Astrocyte of the cerebellum (primary cell): ENCODE data around the gene SMG5.
"Not testable (repeated sequence)": the region's sequence is repeated elsewhere in the genome, so short reads cannot be mapped to it uniquely, and the experiment has no call there.

Source experiments
- DNase-seq: peaks from one replicate; pipeline ENCODE4 v3.0.0-alpha.2; 2011; ENCODE audit warnings: low read depth
- H3K4me3 ChIP-seq: 2 replicates; pipeline ENCODE4 v1.5.1; 2011; ENCODE audit warnings: mild to moderate bottlenecking, low read depth, low read length, moderate library complexity
- CTCF ChIP-seq: IDR thresholded peaks from 2 replicates; pipeline ENCODE4 v1.5.1; 2012; ENCODE audit warnings: low read length, low read depth, moderate library complexity, mild to moderate bottlenecking; ENCODE audit errors: missing control alignments
- in situ Hi-C: cut with HindIII; loops from 2 replicates; pipeline ENCODE4 v1.10.0; 2017; ENCODE audit warnings: low sequenced_read_pairs

SMG5 gene

GRCh38 chr1:156282479-156283222, at the start of gene SMG5:
SMG5 (minus strand) TSS chr1:156282825; CDS start chr1:156282680, 145 bp downstream.
- no peak for TF ChIP-seq CTCF
- in situ Hi-C loops, result loop anchor here (5.0 kb wide), 1 partner anchor 145 kb away; no protein-coding TSS in a partner anchor
- H3K4me3 ChIP-seq, result peak within 1 kb of the TSS; percentile 64
- peak; percentile 98 for DNase-seq

- in situ Hi-C loops, DNase-seq, H3K4me3 ChIP-seq: not testable (repeated sequence)
Observed at GRCh38 chr1:156323179-156323578, 40.6 kb upstream of the SMG5 start.

- in situ Hi-C loops, result no loop called here
Observed at GRCh38 chr1:156320560-156320959, 37.9 kb upstream of the SMG5 start.

GRCh38 chr1:156319664-156320063, 37.0 kb upstream of the SMG5 start:
- peak; percentile 62 for TF ChIP-seq CTCF
- in situ Hi-C loops, result no loop called here
- no peak overlapping the region for H3K4me3 ChIP-seq
- peak; percentile 23 for DNase-seq

More at GRCh38 chr1:156320560-156320959, 37.9 kb upstream of the SMG5 start:
- TF ChIP-seq CTCF, result no peak
- DNase-seq, result no peak
- H3K4me3 ChIP-seq, result no peak overlapping the region

- in situ Hi-C loops, result no loop called here
- no peak for DNase-seq
- no peak overlapping the region for H3K4me3 ChIP-seq
- no peak for TF ChIP-seq CTCF
Observed at GRCh38 chr1:156316909-156317308, 34.3 kb upstream of the SMG5 start.

- DNase-seq, result no peak
- in situ Hi-C loops, result loop anchor here (5.0 kb wide), 1 partner anchor 49 kb away; no protein-coding TSS in a partner anchor
- no peak for TF ChIP-seq CTCF
- H3K4me3 ChIP-seq, result no peak overlapping the region
Observed at GRCh38 chr1:156310962-156311361, 28.3 kb upstream of the SMG5 start.

- in situ Hi-C loops, result no loop called here
- TF ChIP-seq CTCF, result no peak
- H3K4me3 ChIP-seq, result no peak overlapping the region
- no peak for DNase-seq
Observed at GRCh38 chr1:156308078-156308477, 25.5 kb upstream of the SMG5 start.
